ENCODE data around the gene LELP1.
A peak's percentile ranks its signal among the peaks of the same experiment; 100 is the strongest.
"Not testable (repeated sequence)": the region's sequence is repeated elsewhere in the genome, so short reads cannot be mapped to it uniquely, and the experiment has no call there.

The LELP1 gene

GRCh38 chr1:153212201-153212600 is 9.0 kb downstream of the LELP1 start:
- no peak for TF ChIP-seq CTCF (IDR thresholded peaks at IDR 0.05; ENCODE audit: low read depth, low read length)
- H3K4me3 ChIP-seq (replicated peaks in 1 of 2; ENCODE audit: low read depth in 2 of 2, low read length in 2 of 2), result no peak overlapping the region
- DNase-seq (ENCODE audit: low read depth in 2 of 2), result no peak

- TF ChIP-seq CTCF (IDR thresholded peaks at IDR 0.05; ENCODE audit: low read depth, low read length), result no peak
- H3K4me3 ChIP-seq (replicated peaks in 1 of 2; ENCODE audit: low read depth in 2 of 2, low read length in 2 of 2), result no peak overlapping the region
- no peak for DNase-seq (ENCODE audit: low read depth in 2 of 2)
These were observed 10.3 kb downstream of the LELP1 start for GRCh38 chr1:153213519-153213918.

- no peak within 1 kb of the TSS for H3K4me3 ChIP-seq (replicated peaks in 1 of 2; ENCODE audit: low read depth in 2 of 2, low read length in 2 of 2)
- no peak for TF ChIP-seq CTCF (IDR thresholded peaks at IDR 0.05; ENCODE audit: low read depth, low read length)
- no peak for DNase-seq (ENCODE audit: low read depth in 2 of 2)
These were observed 14.0 kb downstream of the LELP1 start, which contains the start of gene PRR9 for GRCh38 chr1:153217212-153217611. Gene PRR9, plus strand, starts transcription at chr1:153217584. Its CDS starts 561 bp downstream, at chr1:153218145.

- no peak for TF ChIP-seq CTCF (IDR thresholded peaks at IDR 0.05; ENCODE audit: low read depth, low read length)
- H3K4me3 ChIP-seq (replicated peaks in 1 of 2; ENCODE audit: low read depth in 2 of 2, low read length in 2 of 2), result no peak overlapping the region
- DNase-seq (ENCODE audit: low read depth in 2 of 2), result no peak
These were observed 14.7 kb downstream of the LELP1 start for GRCh38 chr1:153217744-153218416.

GRCh38 chr1:153220606-153221303 is 17.5 kb downstream of the LELP1 start:
- no peak for TF ChIP-seq CTCF (IDR thresholded peaks at IDR 0.05; ENCODE audit: low read depth, low read length)
- no peak for DNase-seq (ENCODE audit: low read depth in 2 of 2)
- H3K4me3 ChIP-seq (replicated peaks in 1 of 2; ENCODE audit: low read depth in 2 of 2, low read length in 2 of 2), result no peak overlapping the region

- not testable (repeated sequence) for H3K4me3 ChIP-seq (replicated peaks in 1 of 2; ENCODE audit: low read depth in 2 of 2, low read length in 2 of 2)
- peak; percentile 57 to 61 for DNase-seq (ENCODE audit: low read depth in 2 of 2)
- peak; percentile 66 for TF ChIP-seq CTCF (IDR thresholded peaks at IDR 0.05; ENCODE audit: low read depth, low read length)
These were observed 20.0 kb downstream of the LELP1 start for GRCh38 chr1:153223040-153223891.

Data from cardiac fibroblast (primary cell).